ENCODE data around the gene C2orf78.

- TF ChIP-seq CTCF (IDR thresholded peaks at IDR 0.05) (no peak), POLR2A (IDR thresholded peaks at IDR 0.05) (no peak)
Observed at GRCh38 chr2:73827660-73828388, 43.8 kb downstream of the C2orf78 start.

All from thyroid gland (tissue), 4 donors.